GM19043 (cell line): Measurements from ENCODE around the gene EIF4A2.
A peak's percentile ranks its signal among the peaks of the same experiment; 100 is the strongest.
"Not testable (repeated sequence)": the region's sequence is repeated elsewhere in the genome, so short reads cannot be mapped to it uniquely, and the experiment has no call there.

Experiments used
- ATAC-seq: cut with Tn5 transposase; IDR thresholded peaks from one replicate; pipeline ENCODE4 v1.9.1; 2021; ENCODE audit warnings: low read depth; ENCODE audit not compliant: unreplicated experiment

The EIF4A2 gene

GRCh38 chr3:186818516-186818915 is 35.1 kb downstream of the EIF4A2 start:
- ATAC-seq: no peak

- ATAC-seq: no peak
These were observed 35.6 kb downstream of the EIF4A2 start for GRCh38 chr3:186818956-186819355.

GRCh38 chr3:186821429-186822387 is 38.3 kb downstream of the EIF4A2 start:
- no peak for ATAC-seq

GRCh38 chr3:186822388-186822759 is 39.0 kb downstream of the EIF4A2 start:
- ATAC-seq: not testable (repeated sequence)

GRCh38 chr3:186823386-186823785 is 40.0 kb downstream of the EIF4A2 start:
- ATAC-seq: no peak

GRCh38 chr3:186824430-186825139 is 41.2 kb downstream of the EIF4A2 start:
- no peak for ATAC-seq

GRCh38 chr3:186825294-186825821 is 42.0 kb downstream of the EIF4A2 start:
- no peak for ATAC-seq

GRCh38 chr3:186825872-186826409 is 42.6 kb downstream of the EIF4A2 start:
- ATAC-seq: no peak

- no peak for ATAC-seq
These were observed 43.1 kb downstream of the EIF4A2 start for GRCh38 chr3:186826410-186826975.

- peak; percentile 78 for ATAC-seq
These were observed 43.8 kb downstream of the EIF4A2 start for GRCh38 chr3:186826976-186827857.

GRCh38 chr3:186828340-186828739 is 45.0 kb downstream of the EIF4A2 start:
- no peak for ATAC-seq

GRCh38 chr3:186831798-186832197 is 48.4 kb downstream of the EIF4A2 start:
- no peak for ATAC-seq

GRCh38 chr3:186832276-186832675 is 48.9 kb downstream of the EIF4A2 start:
- no peak for ATAC-seq
